PFSK-1 (cell line): ENCODE measurements around the gene CEP295NL.

Source experiments
- FOXP2 ChIP-seq: optimal IDR thresholded peaks from 2 replicates; pipeline ENCODE3; 2011; ENCODE audit warnings: borderline replicate concordance, control low read depth, inconsistent platforms; ENCODE audit not compliant: insufficient read depth; ENCODE audit errors: extremely low read length, extremely low read depth
- POLR2AphosphoS5 ChIP-seq: IDR thresholded peaks from 2 replicates; pipeline ENCODE4 v1.6.1; 2012; ENCODE audit warnings: low read depth, mild to moderate bottlenecking, control low read depth, low read length, moderate library complexity
- REST ChIP-seq, 2 experiments: IDR thresholded peaks; 2 replicates each; pipeline versions ENCODE4 v1.6.1 to v1.8.0; 2011 to 2012; ENCODE audit warnings: low read depth in 2 of 2, low read length in 2 of 2, control low read depth in 1 of 2, inconsistent platforms in 1 of 2, mild to moderate bottlenecking in 1 of 2, moderate library complexity in 1 of 2; ENCODE audit not compliant: insufficient read depth in 1 of 2
- SIN3A ChIP-seq: IDR thresholded peaks from 2 replicates; pipeline ENCODE4 v1.6.1; 2012; ENCODE audit warnings: mild to moderate bottlenecking, low read length, moderate library complexity, borderline replicate concordance; ENCODE audit not compliant: insufficient read depth
- TAF1 ChIP-seq: IDR thresholded peaks from 2 replicates; pipeline ENCODE4 v1.6.1; 2012; ENCODE audit warnings: low read length, control low read depth, borderline replicate concordance; ENCODE audit not compliant: insufficient read depth

Gene CEP295NL

GRCh38 chr17:78918979-78919378 is 16.0 kb upstream of the CEP295NL start:
- TF ChIP-seq REST (IDR thresholded peaks at IDR 0.05; ENCODE audit: insufficient read depth in 1 of 2, low read depth in 2 of 2, low read length in 2 of 2) = no peak

GRCh38 chr17:78917451-78918275 is 14.7 kb upstream of the CEP295NL start:
- no peak for TF ChIP-seq TAF1
- TF ChIP-seq FOXP2 = no peak
- TF ChIP-seq SIN3A = no peak
- no peak for TF ChIP-seq REST (IDR thresholded peaks at IDR 0.05; ENCODE audit: insufficient read depth in 1 of 2, low read depth in 2 of 2, low read length in 2 of 2)
- TF ChIP-seq POLR2AphosphoS5 = no peak

- TF ChIP-seq TAF1 (no peak), FOXP2 (no peak), POLR2AphosphoS5 (no peak), REST (IDR thresholded peaks at IDR 0.05; ENCODE audit: insufficient read depth in 1 of 2, low read depth in 2 of 2, low read length in 2 of 2) (no peak), SIN3A (no peak)
Measured at GRCh38 chr17:78915872-78916632, 13.1 kb upstream of the CEP295NL start.

GRCh38 chr17:78913115-78913514 is 10.1 kb upstream of the CEP295NL start:
- TF ChIP-seq FOXP2 (no peak), TAF1 (no peak), SIN3A (no peak), REST (IDR thresholded peaks at IDR 0.05; ENCODE audit: insufficient read depth in 1 of 2, low read depth in 2 of 2, low read length in 2 of 2) (no peak), POLR2AphosphoS5 (no peak)
